GM06990 (cell line): ENCODE results near the gene HOXB13.

Experiments used
- DNase-seq: peaks from one replicate; pipeline ENCODE4 v3.0.0-alpha.2; 2011; ENCODE audit not compliant: insufficient read length; ENCODE audit errors: extremely low read depth
- H3K27me3 ChIP-seq: replicated peaks from 2 replicates; pipeline ENCODE4 v1.6.0; 2011; ENCODE audit warnings: low read length; ENCODE audit not compliant: control insufficient read depth, insufficient read depth
- H3K36me3 ChIP-seq: 2 replicates; pipeline ENCODE4 v1.5.1; 2011; ENCODE audit warnings: low read length; ENCODE audit not compliant: control insufficient read depth, insufficient read depth
- H3K4me3 ChIP-seq: replicated peaks from 2 replicates; pipeline ENCODE4 v1.5.1; 2011; ENCODE audit warnings: low read depth, mild to moderate bottlenecking, control low read depth, low read length
- CTCF ChIP-seq: IDR thresholded peaks from 2 replicates; pipeline ENCODE4 v1.5.1; 2011; ENCODE audit warnings: low read length, control low read depth, mild to moderate bottlenecking, inconsistent platforms; ENCODE audit not compliant: insufficient read depth, poor library complexity, severe bottlenecking

Gene HOXB13

DNA sequence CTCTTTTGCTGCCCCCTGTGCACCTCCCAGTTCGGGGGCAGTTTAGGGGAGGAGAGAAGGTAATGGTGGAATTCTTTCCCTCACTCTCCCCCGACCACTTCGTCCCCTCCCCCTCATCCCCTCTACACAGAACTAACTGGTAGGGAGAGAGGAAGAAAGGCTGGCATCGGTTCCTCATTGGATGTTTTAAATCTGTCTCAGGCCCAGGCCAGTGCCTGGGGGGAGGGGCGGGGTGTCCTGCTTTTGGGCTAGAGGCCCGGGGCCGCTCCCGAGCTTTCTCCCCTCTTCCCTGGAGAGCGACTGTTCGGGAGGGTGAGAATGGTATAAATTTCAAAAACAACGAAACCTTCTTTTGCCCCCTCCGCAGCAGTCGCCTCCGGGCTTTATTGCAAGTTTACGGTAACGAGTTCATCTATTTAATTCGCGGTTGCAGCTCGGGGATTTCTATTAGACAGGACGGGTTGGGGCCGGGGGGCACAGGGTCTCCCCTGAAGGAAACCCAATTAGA lies 5.6 kb downstream of the HOXB13 start, which contains the start of gene PRAC2:
Gene PRAC2 (plus strand): TSS at position 271 of the 508 bp plus-strand sequence. CDS start 1,226 bp downstream, outside the sequence.
- no peak within 1 kb of the TSS; the same call in 1 of the 2 replicates for H3K4me3 ChIP-seq
- no peaks in the 10 kb centered on the region for H3K36me3 ChIP-seq
- no peak for TF ChIP-seq CTCF
- peaks cover 8% of the 10 kb centered on the region for H3K27me3 ChIP-seq
- DNase-seq, result no peak

DNA sequence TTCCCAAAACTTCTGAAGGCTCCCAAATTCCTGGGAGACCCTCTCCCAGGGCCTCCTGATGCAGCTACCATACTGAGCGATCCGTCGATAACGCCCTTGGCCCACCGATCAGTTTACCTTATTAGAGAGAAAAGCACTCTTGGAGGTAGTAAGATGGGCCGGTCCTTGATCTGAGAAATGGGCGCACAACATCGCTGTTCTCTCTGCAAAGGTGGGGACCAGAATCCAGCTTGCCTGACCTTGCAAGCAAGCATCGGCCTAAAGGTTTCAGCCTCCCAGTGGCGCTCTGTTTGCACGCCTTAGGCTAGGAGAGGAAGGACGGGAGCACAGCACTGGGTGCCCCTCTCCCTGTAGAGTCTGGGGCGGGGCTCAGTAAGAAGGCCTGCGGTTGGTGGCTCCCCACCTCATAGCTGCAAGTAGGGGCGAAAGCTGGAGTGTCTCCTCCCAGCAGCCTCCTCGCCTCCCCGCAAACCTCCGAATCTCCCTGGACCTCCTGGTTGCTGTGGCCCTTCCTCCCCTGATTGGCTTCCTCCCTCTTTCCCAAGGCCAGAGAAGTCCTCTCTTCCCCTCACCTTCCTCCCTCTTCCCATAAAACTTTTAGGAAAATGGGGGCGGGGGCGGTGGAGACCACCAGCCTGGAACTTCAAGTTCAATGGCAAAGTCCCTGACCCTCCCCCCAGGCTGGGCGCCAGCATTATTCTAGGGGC lies 6.2 kb downstream of the HOXB13 start, which contains the start of gene PRAC1:
Gene PRAC1 (minus strand): TSS at position 318 of the 707 bp plus-strand sequence. CDS start 126 bp downstream, at position 192.
- no peak for TF ChIP-seq CTCF
- peaks cover 8% of the 10 kb centered on the region for H3K27me3 ChIP-seq
- no peaks in the 10 kb centered on the region for H3K36me3 ChIP-seq
- H3K4me3 ChIP-seq, result no peak within 1 kb of the TSS
- DNase-seq, result no peak

DNA sequence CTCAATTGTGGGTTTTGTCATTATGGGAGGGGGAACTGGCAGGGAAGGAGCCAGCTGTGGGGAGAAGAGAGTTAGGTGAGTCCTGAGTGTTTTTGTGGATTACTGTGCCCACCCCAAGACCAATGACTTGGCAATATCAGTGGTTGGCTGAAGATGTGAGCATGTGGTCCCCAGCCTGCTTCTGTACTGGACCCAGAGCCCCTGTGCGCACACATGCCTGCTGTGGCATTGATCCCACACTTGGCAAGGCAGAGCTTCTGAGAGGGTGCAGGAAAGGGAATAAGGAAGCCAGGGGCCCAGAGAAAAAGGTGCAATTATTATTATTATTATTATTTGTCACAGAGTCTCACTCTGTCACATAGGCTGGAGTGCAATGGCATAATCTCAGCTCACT lies 7.5 kb downstream of the HOXB13 start:
- H3K27me3 ChIP-seq, result peaks cover 8% of the 10 kb centered on the region
- no peak for DNase-seq

GRCh38 chr17:48720266-48721008 lies 8.1 kb downstream of the HOXB13 start:
- no peaks in the 10 kb centered on the region for H3K36me3 ChIP-seq
- peaks cover 5% of the 10 kb centered on the region for H3K27me3 ChIP-seq
- no peak overlapping the region for H3K4me3 ChIP-seq
- no peak for DNase-seq
- no peak for TF ChIP-seq CTCF

More for the DNA sequence above, 7.5 kb downstream of the HOXB13 start:
- TF ChIP-seq CTCF, result no peak
- Histone ChIP-seq H3K4me3 (no peak overlapping the region), H3K36me3 (no peaks in the 10 kb centered on the region)

GRCh38 chr17:48719642-48720265 lies 8.8 kb downstream of the HOXB13 start:
- no peak overlapping the region for H3K4me3 ChIP-seq
- DNase-seq, result no peak
- no peaks in the 10 kb centered on the region for H3K36me3 ChIP-seq
- peaks cover 5% of the 10 kb centered on the region for H3K27me3 ChIP-seq
- no peak for TF ChIP-seq CTCF
